Jurkat, Clone E6-1 (cell line): ENCODE data around the gene PML.

Source experiments
- DNase-seq: peaks from one replicate; pipeline ENCODE4 v3.0.0-alpha.2; 2011; ENCODE audit warnings: low read depth, low spot score
- H3K4me3 ChIP-seq: 2 replicates; pipeline ENCODE4 v1.5.1; 2011; ENCODE audit warnings: mild to moderate bottlenecking, low read length, control low read depth, moderate library complexity

PML gene

DNA sequence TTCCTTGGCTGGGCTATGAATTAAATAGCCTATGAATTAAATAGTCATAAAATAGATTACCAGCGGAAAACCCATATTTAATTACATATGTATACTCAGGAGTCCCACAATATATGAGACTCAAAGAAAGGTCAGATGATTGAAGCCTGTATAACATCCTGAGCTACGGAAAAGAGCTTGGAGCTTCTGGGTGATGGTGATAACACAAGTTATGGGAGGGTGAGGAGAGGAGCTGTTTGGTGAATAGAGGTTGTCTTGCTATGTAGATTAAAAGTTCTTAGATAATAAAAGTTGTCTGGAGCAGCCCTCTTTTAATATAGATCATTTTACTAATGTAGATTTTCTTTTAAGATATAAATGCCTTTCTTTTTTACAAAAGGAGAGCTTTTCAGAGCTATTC is 1.8 kb downstream of the PML start:
- DNase-seq = no peak
- H3K4me3 ChIP-seq = peak overlapping the region; percentile 94

- peak overlapping the region; percentile 94 for H3K4me3 ChIP-seq
- peak; percentile 72 for DNase-seq
Measured at GRCh38 chr15:73996939-73997338, 2.4 kb downstream of the PML start.

GRCh38 chr15:73997986-73998385 is 3.5 kb downstream of the PML start:
- no peak for DNase-seq
- H3K4me3 ChIP-seq = no peak overlapping the region

DNA sequence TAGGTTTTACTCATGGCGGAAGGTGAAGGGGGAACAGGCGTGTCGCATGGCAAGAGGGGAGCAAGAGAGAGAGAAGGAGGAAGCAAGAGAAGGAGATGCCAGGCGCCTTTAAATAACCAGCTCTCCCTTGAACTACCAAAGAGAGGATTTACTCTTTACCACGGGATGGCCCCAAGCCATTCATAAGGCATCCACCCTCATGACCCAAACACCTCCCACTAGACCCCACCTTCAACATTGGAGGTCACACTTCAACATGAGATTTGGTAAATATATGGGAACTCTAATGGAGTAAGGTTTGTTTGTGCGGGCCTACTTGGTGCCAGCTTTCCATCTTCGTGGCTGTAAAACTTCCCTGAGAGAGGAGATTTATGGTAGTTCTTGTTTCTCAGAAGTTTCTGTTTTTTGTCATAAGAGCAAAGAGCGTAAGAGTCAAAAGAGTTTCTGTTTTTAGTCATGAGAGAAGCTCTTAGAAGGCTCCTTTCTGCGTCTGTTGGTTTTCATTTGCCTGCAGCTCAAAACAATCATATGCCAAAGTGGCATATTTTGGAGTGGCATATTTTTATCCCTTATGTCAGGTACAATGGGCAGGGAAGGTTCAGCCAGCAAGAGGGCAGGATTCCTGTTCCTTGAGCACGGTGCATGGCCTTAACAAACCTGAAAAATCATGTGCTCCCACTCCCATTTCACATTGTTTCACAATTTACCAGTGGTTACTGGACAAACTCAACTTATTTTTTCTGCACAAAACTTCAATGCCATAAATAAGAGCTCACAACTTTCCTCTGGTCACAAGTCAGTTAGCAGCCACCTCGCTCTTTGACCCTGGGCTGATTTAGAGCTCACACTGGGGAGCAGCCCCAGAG is 12.5 kb downstream of the PML start:
- DNase-seq = no peak
- no peak overlapping the region for H3K4me3 ChIP-seq

GRCh38 chr15:74007820-74008371 is 13.4 kb downstream of the PML start:
- no peak overlapping the region for H3K4me3 ChIP-seq
- DNase-seq = no peak

- H3K4me3 ChIP-seq = no peak overlapping the region
- no peak for DNase-seq
Measured at GRCh38 chr15:74008901-74009300, 14.4 kb downstream of the PML start.

GRCh38 chr15:74010929-74011540 is 16.5 kb downstream of the PML start:
- no peak for DNase-seq
- no peak overlapping the region for H3K4me3 ChIP-seq

- no peak for DNase-seq
- no peak overlapping the region for H3K4me3 ChIP-seq
Measured at GRCh38 chr15:74011610-74012009, 17.1 kb downstream of the PML start.

DNA sequence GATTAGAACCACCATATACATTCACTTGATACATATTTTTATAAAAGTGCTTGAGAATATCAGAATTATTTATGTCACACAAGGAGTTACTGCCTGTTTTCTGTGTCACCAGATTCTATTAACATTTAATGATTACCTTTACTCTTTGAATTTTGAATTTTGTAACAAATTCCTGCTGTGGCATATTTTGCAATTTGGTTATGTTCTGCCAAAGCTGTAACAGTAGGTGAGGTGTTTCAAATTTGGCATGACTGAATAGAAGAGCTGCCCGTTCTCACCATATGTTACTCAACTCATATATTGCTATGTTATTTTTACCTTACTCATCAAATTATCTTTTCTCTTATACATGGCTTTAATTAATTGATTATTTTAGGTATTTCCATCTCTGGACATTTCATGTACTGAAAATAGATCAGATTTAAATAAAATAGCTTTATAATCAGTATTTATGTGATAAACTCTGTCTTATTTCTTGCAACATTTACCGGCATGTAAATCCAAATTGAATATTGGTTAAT is 18.9 kb downstream of the PML start:
- H3K4me3 ChIP-seq = no peak overlapping the region
- no peak for DNase-seq

DNA sequence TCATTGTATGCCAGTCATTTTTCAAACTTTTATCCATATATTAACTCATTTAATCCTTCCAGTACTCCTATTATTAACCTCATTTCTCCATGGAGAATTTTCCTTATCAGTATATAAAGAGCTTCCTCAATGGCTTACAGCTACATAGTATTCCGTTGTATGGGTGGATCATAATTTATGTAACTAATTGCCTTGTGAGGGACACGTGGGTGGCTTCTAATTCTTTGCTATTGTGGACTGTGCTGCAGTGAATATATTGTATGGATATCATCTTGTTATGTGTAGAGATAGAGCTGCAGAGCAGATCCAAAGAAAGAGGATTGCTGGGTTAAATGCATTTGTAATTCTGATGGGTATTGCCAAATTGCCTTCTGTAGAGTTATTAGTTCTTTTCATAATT is 25.2 kb downstream of the PML start:
- H3K4me3 ChIP-seq = no peak overlapping the region
- DNase-seq = no peak

DNA sequence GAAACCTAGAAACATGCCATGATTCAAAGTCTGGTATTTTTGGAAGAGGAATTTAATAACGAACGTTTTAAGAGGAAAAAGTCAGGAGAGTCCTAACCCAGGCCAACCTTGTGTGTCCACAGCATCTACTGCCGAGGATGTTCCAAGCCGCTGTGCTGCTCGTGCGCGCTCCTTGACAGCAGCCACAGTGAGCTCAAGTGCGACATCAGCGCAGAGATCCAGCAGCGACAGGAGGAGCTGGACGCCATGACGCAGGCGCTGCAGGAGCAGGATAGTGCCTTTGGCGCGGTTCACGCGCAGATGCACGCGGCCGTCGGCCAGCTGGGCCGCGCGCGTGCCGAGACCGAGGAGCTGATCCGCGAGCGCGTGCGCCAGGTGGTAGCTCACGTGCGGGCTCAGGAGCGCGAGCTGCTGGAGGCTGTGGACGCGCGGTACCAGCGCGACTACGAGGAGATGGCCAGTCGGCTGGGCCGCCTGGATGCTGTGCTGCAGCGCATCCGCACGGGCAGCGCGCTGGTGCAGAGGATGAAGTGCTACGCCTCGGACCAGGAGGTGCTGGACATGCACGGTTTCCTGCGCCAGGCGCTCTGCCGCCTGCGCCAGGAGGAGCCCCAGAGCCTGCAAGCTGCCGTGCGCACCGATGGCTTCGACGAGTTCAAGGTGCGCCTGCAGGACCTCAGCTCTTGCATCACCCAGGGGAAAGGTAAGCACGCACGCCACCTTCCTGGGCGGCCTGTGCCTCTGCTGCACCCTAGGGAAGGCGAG is 28.4 kb downstream of the PML start:
- no peak for DNase-seq
- H3K4me3 ChIP-seq = no peak overlapping the region

DNA sequence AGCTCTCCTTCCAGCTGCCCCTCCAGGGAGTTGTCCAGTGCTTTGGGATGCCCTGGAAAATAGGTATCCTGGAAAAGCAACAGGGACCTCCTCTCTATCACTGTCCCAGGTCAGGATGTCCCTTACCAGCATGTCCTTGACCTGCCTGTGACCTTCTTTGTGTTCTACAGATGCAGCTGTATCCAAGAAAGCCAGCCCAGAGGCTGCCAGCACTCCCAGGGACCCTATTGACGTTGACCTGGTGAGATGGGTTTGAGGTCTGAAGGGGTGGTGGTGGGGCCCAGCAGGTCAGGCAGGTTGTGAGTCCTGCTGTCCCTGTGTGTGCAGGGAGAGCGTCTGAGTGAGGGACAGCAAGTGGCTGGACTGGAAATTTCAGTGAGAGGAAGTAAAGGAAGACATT is 30.2 kb downstream of the PML start:
- no peak for DNase-seq
- no peak overlapping the region for H3K4me3 ChIP-seq

DNA sequence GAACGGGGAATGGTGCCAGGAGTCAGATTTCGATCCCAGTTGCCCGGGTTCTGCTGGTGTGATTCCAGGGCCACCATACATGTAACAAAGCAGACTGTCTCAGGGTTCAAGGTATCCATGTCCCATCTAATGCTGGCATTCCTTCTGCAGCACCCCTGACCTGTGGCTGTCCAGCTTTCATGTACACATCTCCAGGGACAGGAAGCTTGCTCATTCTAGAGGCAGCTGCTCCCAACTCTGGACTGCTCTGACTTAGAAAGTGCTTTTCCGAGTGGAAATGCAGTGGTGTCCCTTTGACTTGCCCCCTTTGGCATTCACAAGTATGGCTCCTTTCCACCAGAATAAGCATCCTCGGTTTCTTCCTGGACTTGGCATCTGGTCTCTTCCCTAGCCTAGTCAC is 30.9 kb downstream of the PML start:
- no peak for DNase-seq
- no peak overlapping the region for H3K4me3 ChIP-seq

DNA sequence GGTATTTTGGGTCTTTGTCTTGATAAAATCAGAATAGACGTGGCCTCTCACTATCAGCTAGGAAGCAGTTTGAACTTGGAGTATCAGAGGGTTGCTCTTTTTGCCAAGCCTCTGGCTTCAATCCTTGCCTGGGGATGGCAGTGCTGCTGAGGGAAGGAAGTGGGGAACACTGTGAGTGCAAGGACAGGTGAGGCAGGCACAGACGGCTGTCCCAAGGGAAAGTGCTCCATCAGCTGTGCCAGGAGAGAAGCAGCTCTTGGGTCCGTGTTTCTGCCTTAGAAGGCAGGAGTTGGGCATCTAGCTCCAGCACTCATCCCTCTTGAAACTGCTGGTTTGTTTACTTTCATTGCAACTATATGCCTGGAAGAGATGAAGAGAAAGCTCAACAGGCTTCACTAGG is 33.2 kb downstream of the PML start:
- no peak for DNase-seq
- no peak overlapping the region for H3K4me3 ChIP-seq

DNA sequence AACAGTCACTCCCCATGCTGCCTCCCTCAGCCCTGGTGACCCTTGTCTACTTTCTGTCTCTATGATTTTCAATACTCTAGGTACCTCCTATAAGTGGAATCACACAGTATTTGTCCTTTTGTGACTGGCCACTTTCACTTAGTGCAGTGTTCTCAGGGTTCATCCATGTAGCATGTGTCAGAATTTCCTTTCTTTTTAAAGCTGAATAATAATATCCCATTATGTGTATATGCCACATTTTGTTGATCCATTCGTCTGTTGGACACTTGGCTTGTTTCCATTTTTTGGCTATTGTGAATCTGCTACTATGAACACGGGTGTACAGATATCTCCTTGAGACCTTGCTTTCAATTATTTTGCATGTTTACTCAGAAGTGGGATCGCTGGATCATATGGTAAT is 34.1 kb downstream of the PML start:
- H3K4me3 ChIP-seq = no peak overlapping the region
- DNase-seq = no peak

GRCh38 chr15:74032046-74032445 is 37.5 kb downstream of the PML start:
- H3K4me3 ChIP-seq = no peak overlapping the region
- DNase-seq = no peak

DNA sequence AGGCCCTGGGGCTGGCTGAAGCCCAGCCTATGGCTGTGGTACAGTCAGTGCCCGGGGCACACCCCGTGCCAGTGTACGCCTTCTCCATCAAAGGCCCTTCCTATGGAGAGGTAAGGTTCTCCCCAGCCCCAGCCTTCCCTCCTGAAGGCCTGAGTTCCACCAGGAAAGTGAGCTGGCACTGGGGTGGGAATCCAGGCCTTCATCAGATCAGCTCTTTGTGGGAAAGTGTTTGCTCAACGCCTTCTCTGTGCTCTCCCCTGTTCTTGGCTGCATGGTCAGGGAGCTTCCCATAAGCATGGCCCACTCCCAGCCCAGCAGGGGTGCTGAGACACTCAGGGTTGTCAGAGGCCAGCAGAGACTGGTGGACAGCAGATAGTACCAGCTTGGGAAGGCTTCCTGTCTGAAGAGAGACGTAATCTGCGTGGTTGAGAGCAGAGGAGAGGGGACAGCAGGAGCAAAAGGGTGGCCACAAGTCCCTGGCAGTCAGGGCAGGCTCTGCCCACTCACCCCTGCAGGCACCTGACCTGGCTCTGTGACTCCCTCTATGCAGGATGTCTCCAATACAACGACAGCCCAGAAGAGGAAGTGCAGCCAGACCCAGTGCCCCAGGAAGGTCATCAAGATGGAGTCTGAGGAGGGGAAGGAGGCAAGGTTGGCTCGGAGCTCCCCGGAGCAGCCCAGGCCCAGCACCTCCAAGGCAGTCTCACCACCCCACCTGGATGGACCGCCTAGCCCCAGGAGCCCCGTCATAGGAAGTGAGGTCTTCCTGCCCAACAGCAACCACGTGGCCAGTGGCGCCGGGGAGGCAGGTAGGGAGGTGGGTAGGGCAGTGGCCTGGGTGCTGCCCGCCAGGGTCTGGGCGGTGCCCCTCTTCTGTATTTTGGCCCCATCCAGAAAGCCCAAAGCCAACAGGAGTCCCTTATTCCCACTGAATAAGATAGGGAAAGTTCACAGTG is 38.4 kb downstream of the PML start:
- DNase-seq = no peak
- H3K4me3 ChIP-seq = no peak overlapping the region

DNA sequence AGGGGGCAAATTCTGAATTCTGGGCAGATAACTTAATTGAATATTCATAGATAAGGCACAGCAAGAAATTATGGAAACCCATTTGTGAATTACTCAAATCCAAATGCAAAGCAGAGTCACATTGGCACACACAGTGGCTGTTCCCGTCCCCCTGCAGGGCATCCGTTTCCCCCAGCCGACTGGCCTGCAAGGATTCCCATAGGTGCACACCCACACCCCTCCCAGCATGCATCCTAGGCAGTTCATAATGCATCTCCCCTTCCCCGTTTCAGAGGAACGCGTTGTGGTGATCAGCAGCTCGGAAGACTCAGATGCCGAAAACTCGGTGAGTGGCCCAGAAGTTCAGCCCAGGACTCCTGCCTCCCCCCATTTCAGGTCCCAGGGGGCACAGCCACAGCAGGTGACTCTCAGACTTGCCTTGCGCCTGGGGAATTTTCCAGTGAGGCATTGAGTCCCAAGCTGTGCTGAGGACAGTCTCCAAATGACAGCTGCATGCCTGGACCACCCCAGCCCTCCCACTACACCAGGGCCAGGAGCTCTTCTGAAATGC is 39.8 kb downstream of the PML start:
- no peak for DNase-seq
- H3K4me3 ChIP-seq = no peak overlapping the region
